HCT116 (cell line): ENCODE measurements around the gene SLC5A6. TPM values are rescaled to one million over a fixed set of nuclear protein-coding genes. Genes with fewer than 3 reads are reported as not detected.

Experiments used
- ATAC-seq: fragments of 200-7000 bp; cut with Tn5 transposase; 2 replicates; pipeline ENCODE4 v1.9.1; 2020; ENCODE audit warnings: mild to moderate bottlenecking, moderate library complexity
- BruUV-seq: library from RNA; stranded (reverse); fragments of 400-500 nt; replicated peaks from 2 replicates; lab custom pipeline; 2021; lab: Mats Ljungman, UMichigan
- CTCF ChIA-PET: fragments of 300-600 bp; sonication (Branson Sonifier 250); formaldehyde crosslinking; loops from one replicate; lab custom pipeline; 2021; ENCODE audit warnings: antibody characterized with exemption; lab: Charles Lee
- POLR2A ChIA-PET: fragments of 300-600, 350-600 bp; sonication (Branson Sonifier 250); formaldehyde crosslinking; loops from one replicate; lab custom pipeline; 2021; ENCODE audit warnings: antibody characterized with exemption; lab: Charles Lee
- RAD21 ChIA-PET, 2 experiments: fragments of 300-600 bp; sonication (Branson Sonifier 250); formaldehyde crosslinking; loops; one replicate each; lab custom pipeline; 2023; ENCODE audit warnings: low total read pairs in 2 of 2; ENCODE audit not compliant: uncharacterized antibody in 2 of 2, unreplicated experiment in 2 of 2, low non-redundant PET in 1 of 2; lab: Charles Lee
- DNase-seq: peaks from one replicate; pipeline ENCODE4 v3.0.0-alpha.2; 2010; ENCODE audit warnings: low read depth, low spot score
- H2AFZ ChIP-seq: fragments of 200-600 bp; shearing (Covaris generic), sonication (generic); 2 replicates; pipeline ENCODE4 v1.6.1; 2017; ENCODE audit warnings: low read depth, mixed run types, mixed read lengths, antibody characterized with exemption, low read length; ENCODE audit not compliant: poor library complexity, severe bottlenecking
- H3K27ac ChIP-seq: 2 replicates; pipeline ENCODE4 v1.5.1; 2012; ENCODE audit warnings: low read depth, low read length
- H3K27me3 ChIP-seq: fragments of 200-600 bp; sonication (generic); 2 replicates; pipeline ENCODE4 v1.6.1; 2016; ENCODE audit warnings: mixed run types, low read length, mixed read lengths; ENCODE audit not compliant: insufficient read depth
- H3K36me3 ChIP-seq, 2 experiments: fragments of 200-500 bp in 1 of 2; fragments of 200-600 bp in 1 of 2; sonication (Bioruptor generic) in 1 of 2; sonication (generic) in 1 of 2; 2 replicates each; pipeline versions ENCODE4 v1.5.1 to v1.6.1; 2014 to 2016; ENCODE audit warnings: low read length in 2 of 2, inconsistent platforms in 1 of 2, mixed read lengths in 1 of 2, mixed run types in 1 of 2; ENCODE audit not compliant: insufficient read depth in 2 of 2, control insufficient read depth in 1 of 2
- H3K4me1 ChIP-seq, 2 experiments: fragments of 200-600 bp in 1 of 2; sonication (generic) in 1 of 2; 2 replicates each; pipeline versions ENCODE4 v1.5.1 to v1.6.1; 2012 to 2017; ENCODE audit warnings: low read length in 2 of 2, inconsistent platforms in 1 of 2, mild to moderate bottlenecking in 1 of 2, mixed read lengths in 1 of 2, mixed run types in 1 of 2, moderate library complexity in 1 of 2; ENCODE audit not compliant: insufficient read depth in 2 of 2, control insufficient read depth in 1 of 2
- H3K4me2 ChIP-seq: fragments of 200-600 bp; sonication (generic); 2 replicates; pipeline ENCODE4 v1.6.1; 2017; ENCODE audit warnings: mixed run types, low read length, mixed read lengths
- H3K4me3 ChIP-seq, 2 experiments: fragments of 200-600 bp in 1 of 2; sonication (generic) in 1 of 2; replicated peaks in 1 of 2; 2 replicates each; pipeline ENCODE4 v1.5.1; 2011 to 2016; ENCODE audit warnings: low read length in 2 of 2, control low read depth in 1 of 2, low read depth in 1 of 2, mild to moderate bottlenecking in 1 of 2, mixed read lengths in 1 of 2, mixed run types in 1 of 2
- H3K79me2 ChIP-seq: fragments of 200-600 bp; sonication (generic); 2 replicates; pipeline ENCODE4 v1.6.1; 2017; ENCODE audit warnings: mild to moderate bottlenecking, mixed run types, low read length, moderate library complexity, mixed read lengths; ENCODE audit not compliant: insufficient read depth
- H3K9ac ChIP-seq: fragments of 200-600 bp; sonication (generic); 2 replicates; pipeline ENCODE4 v1.6.1; 2016; ENCODE audit warnings: low read length, mixed read lengths
- H3K9me2 ChIP-seq: fragments of 200-600 bp; sonication (generic), shearing (Covaris generic); 2 replicates; pipeline ENCODE4 v1.6.1; 2017; ENCODE audit warnings: mixed run types, mild to moderate bottlenecking, moderate library complexity; ENCODE audit not compliant: insufficient read depth
- H3K9me3 ChIP-seq, 2 experiments: fragments of 200-500 bp in 1 of 2; fragments of 200-600 bp in 1 of 2; sonication (Bioruptor generic) in 1 of 2; sonication (generic) in 1 of 2; 2 replicates each; pipeline ENCODE4 v1.6.1; 2014 to 2017; ENCODE audit warnings: low read length in 2 of 2, mixed read lengths in 2 of 2, inconsistent platforms in 1 of 2, low read depth in 1 of 2, mild to moderate bottlenecking in 1 of 2, mixed run types in 1 of 2, moderate library complexity in 1 of 2; ENCODE audit not compliant: control insufficient read depth in 1 of 2, insufficient read depth in 1 of 2
- H4K20me1 ChIP-seq: fragments of 200-600 bp; sonication (generic), shearing (Covaris generic); 2 replicates; pipeline ENCODE4 v1.6.1; 2017; ENCODE audit warnings: mixed run types, mild to moderate bottlenecking, moderate library complexity; ENCODE audit not compliant: insufficient read depth
- CBX3 ChIP-seq: IDR thresholded peaks from 2 replicates; pipeline ENCODE4 v1.6.1; 2012; ENCODE audit warnings: low read depth
- EGR1 ChIP-seq: IDR thresholded peaks from 2 replicates; pipeline ENCODE4 v1.6.1; 2012; ENCODE audit warnings: low read depth
- ELF1 ChIP-seq: IDR thresholded peaks from 2 replicates; pipeline ENCODE4 v1.6.1; 2012; ENCODE audit warnings: low read depth, borderline replicate concordance
- EZH2 ChIP-seq: fragments of 200-600 bp; sonication (generic); IDR thresholded peaks from 2 replicates; pipeline ENCODE4 v1.6.1; 2017; ENCODE audit warnings: antibody characterized with exemption, mixed run types
- FOSL1 ChIP-seq: IDR thresholded peaks from 2 replicates; pipeline ENCODE4 v1.6.1; 2012; ENCODE audit warnings: low read depth
- JUND ChIP-seq: IDR thresholded peaks from 2 replicates; pipeline ENCODE4 v1.6.1; 2012
- POLR2A ChIP-seq: IDR thresholded peaks from 2 replicates; pipeline ENCODE4 v1.7.0; 2011; ENCODE audit warnings: borderline replicate concordance; ENCODE audit not compliant: insufficient read depth, insufficient read length; ENCODE audit errors: extremely low read depth
- POLR2AphosphoS5 ChIP-seq: IDR thresholded peaks from 2 replicates; pipeline ENCODE4 v1.6.1; 2011; ENCODE audit warnings: mild to moderate bottlenecking, low read depth, low read length, moderate library complexity
- SIN3A ChIP-seq: IDR thresholded peaks from 2 replicates; pipeline ENCODE4 v1.6.1; 2012; ENCODE audit warnings: low read depth
- SP1 ChIP-seq: IDR thresholded peaks from 2 replicates; pipeline ENCODE4 v1.6.1; 2012; ENCODE audit warnings: low read depth
- SRF ChIP-seq: IDR thresholded peaks from 2 replicates; pipeline ENCODE4 v1.6.1; 2012; ENCODE audit warnings: low read depth
- TCF7L2 ChIP-seq: IDR thresholded peaks from 2 replicates; pipeline ENCODE4 v1.7.0; 2011; ENCODE audit warnings: borderline replicate concordance, inconsistent platforms; ENCODE audit not compliant: insufficient read depth, insufficient read length; ENCODE audit errors: extremely low read depth
- ZFX ChIP-seq: fragments of 450-650 bp; IDR thresholded peaks from 2 replicates; pipeline ENCODE4 v1.6.1; 2017
- ZNF274 ChIP-seq: fragments of 200-500 bp; sonication (Bioruptor generic); IDR thresholded peaks from 2 replicates; pipeline ENCODE4 v1.6.1; 2014; ENCODE audit warnings: mild to moderate bottlenecking, low read depth, low read length, inconsistent platforms
- intact Hi-C: fragments of 100-400 bp; cut with micrococcal nuclease; formaldehyde crosslinking; loops from 2 replicates; pipeline ENCODE4 v1.10.0; 2022
- total RNA-seq: library from RNA; stranded (reverse); gene quantifications from one replicate; pipeline ENCODE4 v1.2.1, GENCODE V29; 2021; ENCODE audit not compliant: unreplicated experiment
- TF ChIP-seq, protein P1 (sequence below), 3 experiments: fragments of 200-600 bp in 1 of 3; sonication (generic) in 1 of 3; IDR thresholded peaks in 2 of 3; conservative IDR thresholded peaks in 1 of 3; 2 replicates each; pipeline ENCODE4 v1.5.1; 2012 to 2017; ENCODE audit warnings: low read depth in 2 of 3, low read length in 2 of 3, antibody characterized with exemption in 1 of 3, borderline replicate concordance in 1 of 3, control low read depth in 1 of 3, mild to moderate bottlenecking in 1 of 3, mixed read lengths in 1 of 3, mixed run types in 1 of 3, moderate library complexity in 1 of 3; ENCODE audit not compliant: insufficient read depth in 1 of 3
- TF ChIP-seq, protein P2 (sequence below): IDR thresholded peaks from 2 replicates; pipeline ENCODE4 v1.6.1; 2011; ENCODE audit warnings: mild to moderate bottlenecking, low read length, moderate library complexity; ENCODE audit not compliant: insufficient replicate concordance; ENCODE audit errors: extremely low read depth
- TF ChIP-seq, protein P3 (sequence below): IDR thresholded peaks from 2 replicates; pipeline ENCODE4 v1.6.1; 2012

Gene SLC5A6
- total RNA-seq, 1 experiment from 2014 or later: 55.4 TPM

DNA sequence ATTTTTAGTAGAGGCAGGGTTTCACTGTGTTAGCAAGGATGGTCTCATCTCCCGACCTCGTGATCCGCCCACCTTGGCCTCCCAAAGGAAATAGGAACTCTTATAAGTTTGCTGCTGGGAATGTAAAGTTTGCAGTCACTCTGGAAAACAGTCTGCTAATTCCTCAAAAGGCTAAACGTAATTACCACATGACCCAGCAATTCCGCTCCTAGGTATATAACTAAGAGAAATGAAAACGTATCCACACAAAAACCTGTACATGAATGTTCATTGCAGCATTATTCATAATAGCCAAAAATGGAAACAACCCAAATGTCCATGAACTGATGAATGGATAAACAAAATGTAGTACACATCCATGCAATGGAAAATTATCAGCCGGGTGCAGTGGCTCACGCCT lies 22.1 kb downstream of the SLC5A6 start:
- TF ChIP-seq FOSL1: no peak
- TF ChIP-seq ZNF274: no peak
- no peak for TF ChIP-seq EGR1
- TF ChIP-seq ZFX: no peak
- TF ChIP-seq SIN3A: no peak
- no peak for TF ChIP-seq POLR2A
- Histone ChIP-seq H3K4me1 (no peaks in the 10 kb centered on the region), H3K9me2 (no peaks in the 10 kb centered on the region), H3K36me3 (no peaks in the 10 kb centered on the region), H3K27me3 (no peaks in the 10 kb centered on the region), H3K9ac (no peak overlapping the region), H3K79me2 (no peaks in the 10 kb centered on the region), H3K4me2 (no peak overlapping the region), H3K9me3 (no peaks in the 10 kb centered on the region), H4K20me1 (no peaks in the 10 kb centered on the region), H2AFZ (no peak overlapping the region), H3K27ac (no peak overlapping the region), H3K4me3 (no peak overlapping the region)
- ATAC-seq (no peak), DNase-seq (no peak)
- CTCF ChIA-PET: no interaction called here
- no TSS peak for BruUV-seq
- intact Hi-C loops: loop anchor here (10.0 kb wide), 1 partner anchor 225 kb away; no protein-coding TSS in a partner anchor
- POLR2A ChIA-PET: no interaction called here
- RAD21 ChIA-PET: no interaction called here

DNA sequence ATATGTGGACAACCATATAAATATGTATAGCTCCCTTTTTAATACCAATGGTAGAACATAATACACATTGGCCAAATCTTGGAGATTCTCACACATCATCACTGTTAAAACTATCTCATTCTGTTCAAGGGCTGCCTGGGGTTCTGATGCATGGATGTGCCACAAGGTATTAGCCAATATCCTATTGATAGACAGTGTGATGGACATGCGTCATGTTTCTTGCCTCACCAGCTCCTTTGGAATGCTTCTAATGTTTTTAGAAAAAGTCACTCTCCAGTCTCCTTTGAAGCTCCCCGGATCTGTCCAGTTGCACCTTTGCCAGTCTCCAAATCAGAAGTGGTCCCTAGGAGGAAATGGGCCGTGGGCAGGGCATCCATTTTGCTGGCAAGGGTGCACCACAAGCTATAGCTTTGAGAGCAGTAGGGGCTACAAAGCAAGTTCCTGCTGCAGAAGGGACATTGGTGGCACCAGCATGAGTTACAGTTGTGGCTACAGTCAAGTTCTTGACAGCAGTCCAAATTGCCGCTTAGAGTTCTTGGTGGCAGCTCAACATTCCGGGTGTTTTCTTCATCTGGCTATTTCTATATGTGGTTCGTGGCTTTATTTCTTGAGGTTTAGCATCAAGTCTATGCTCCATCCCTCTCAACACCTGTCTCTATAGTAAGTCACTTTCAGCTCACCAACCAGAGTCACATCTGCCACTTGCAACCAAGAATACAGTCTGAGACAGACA lies 25.3 kb downstream of the SLC5A6 start:
- Histone ChIP-seq H3K4me2 (no peak overlapping the region), H3K9ac (no peak overlapping the region), H3K27ac (no peak overlapping the region), H3K4me3 (no peak overlapping the region), H3K79me2 (no peaks in the 10 kb centered on the region), H3K27me3 (no peaks in the 10 kb centered on the region), H3K9me3 (no peaks in the 10 kb centered on the region), H3K4me1 (no peaks in the 10 kb centered on the region), H3K36me3 (no peaks in the 10 kb centered on the region), H4K20me1 (no peaks in the 10 kb centered on the region), H3K9me2 (no peaks in the 10 kb centered on the region), H2AFZ (no peak overlapping the region)
- BruUV-seq: no TSS peak
- ATAC-seq: no peak
- intact Hi-C loops: no loop called here
- ChIA-PET POLR2A (no interaction called here), RAD21 (no interaction called here), CTCF (no interaction called here)
- DNase-seq: no peak
- TF ChIP-seq SIN3A (no peak), JUND (no peak), ELF1 (no peak), FOSL1 (no peak), POLR2AphosphoS5 (no peak), EGR1 (no peak), TCF7L2 (no peak), ZNF274 (no peak), POLR2A (no peak), SRF (no peak), CBX3 (no peak), SP1 (no peak), EZH2 (no peak)
- TF ChIP-seq, protein P1, sequence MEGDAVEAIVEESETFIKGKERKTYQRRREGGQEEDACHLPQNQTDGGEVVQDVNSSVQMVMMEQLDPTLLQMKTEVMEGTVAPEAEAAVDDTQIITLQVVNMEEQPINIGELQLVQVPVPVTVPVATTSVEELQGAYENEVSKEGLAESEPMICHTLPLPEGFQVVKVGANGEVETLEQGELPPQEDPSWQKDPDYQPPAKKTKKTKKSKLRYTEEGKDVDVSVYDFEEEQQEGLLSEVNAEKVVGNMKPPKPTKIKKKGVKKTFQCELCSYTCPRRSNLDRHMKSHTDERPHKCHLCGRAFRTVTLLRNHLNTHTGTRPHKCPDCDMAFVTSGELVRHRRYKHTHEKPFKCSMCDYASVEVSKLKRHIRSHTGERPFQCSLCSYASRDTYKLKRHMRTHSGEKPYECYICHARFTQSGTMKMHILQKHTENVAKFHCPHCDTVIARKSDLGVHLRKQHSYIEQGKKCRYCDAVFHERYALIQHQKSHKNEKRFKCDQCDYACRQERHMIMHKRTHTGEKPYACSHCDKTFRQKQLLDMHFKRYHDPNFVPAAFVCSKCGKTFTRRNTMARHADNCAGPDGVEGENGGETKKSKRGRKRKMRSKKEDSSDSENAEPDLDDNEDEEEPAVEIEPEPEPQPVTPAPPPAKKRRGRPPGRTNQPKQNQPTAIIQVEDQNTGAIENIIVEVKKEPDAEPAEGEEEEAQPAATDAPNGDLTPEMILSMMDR (IDR thresholded peaks at IDR 0.05 in 2 of 3, conservative IDR thresholded peaks at IDR 0.05 in 1 of 3; ENCODE audit: borderline replicate concordance in 1 of 3, insufficient read depth in 1 of 3, low read depth in 2 of 3, low read length in 2 of 3): no peak
- TF ChIP-seq, protein P2, sequence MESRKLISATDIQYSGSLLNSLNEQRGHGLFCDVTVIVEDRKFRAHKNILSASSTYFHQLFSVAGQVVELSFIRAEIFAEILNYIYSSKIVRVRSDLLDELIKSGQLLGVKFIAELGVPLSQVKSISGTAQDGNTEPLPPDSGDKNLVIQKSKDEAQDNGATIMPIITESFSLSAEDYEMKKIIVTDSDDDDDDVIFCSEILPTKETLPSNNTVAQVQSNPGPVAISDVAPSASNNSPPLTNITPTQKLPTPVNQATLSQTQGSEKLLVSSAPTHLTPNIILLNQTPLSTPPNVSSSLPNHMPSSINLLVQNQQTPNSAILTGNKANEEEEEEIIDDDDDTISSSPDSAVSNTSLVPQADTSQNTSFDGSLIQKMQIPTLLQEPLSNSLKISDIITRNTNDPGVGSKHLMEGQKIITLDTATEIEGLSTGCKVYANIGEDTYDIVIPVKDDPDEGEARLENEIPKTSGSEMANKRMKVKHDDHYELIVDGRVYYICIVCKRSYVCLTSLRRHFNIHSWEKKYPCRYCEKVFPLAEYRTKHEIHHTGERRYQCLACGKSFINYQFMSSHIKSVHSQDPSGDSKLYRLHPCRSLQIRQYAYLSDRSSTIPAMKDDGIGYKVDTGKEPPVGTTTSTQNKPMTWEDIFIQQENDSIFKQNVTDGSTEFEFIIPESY: no peak
- TF ChIP-seq, protein P3, sequence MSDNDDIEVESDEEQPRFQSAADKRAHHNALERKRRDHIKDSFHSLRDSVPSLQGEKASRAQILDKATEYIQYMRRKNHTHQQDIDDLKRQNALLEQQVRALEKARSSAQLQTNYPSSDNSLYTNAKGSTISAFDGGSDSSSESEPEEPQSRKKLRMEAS: no peak
